ES-I3 (cell line): Measurements from ENCODE around the gene MAMDC4.
"Not testable (repeated sequence)": the region's sequence is repeated elsewhere in the genome, so short reads cannot be mapped to it uniquely, and the experiment has no call there.

ENCODE experiments used
- H3K36me3 ChIP-seq: 2 replicates; pipeline ENCODE4 v1.6.1; 2013; ENCODE audit warnings: mild to moderate bottlenecking, low read length, control low read depth, moderate library complexity; ENCODE audit not compliant: insufficient read depth
- H3K4me1 ChIP-seq: 2 replicates; pipeline ENCODE4 v1.6.1; 2013; ENCODE audit warnings: mild to moderate bottlenecking, control low read depth, low read length; ENCODE audit not compliant: insufficient read depth
- H3K9ac ChIP-seq: 2 replicates; pipeline ENCODE4 v1.6.1; 2013; ENCODE audit warnings: low read depth, mild to moderate bottlenecking, low read length, moderate library complexity
- H3K9me3 ChIP-seq: 2 replicates; pipeline ENCODE4 v1.6.1; 2013; ENCODE audit warnings: mild to moderate bottlenecking, low read length, moderate library complexity; ENCODE audit not compliant: control insufficient read depth, insufficient read depth

Gene MAMDC4

GRCh38 chr9:136867480-136867879, 15.3 kb downstream of the MAMDC4 start:
- Histone ChIP-seq H3K4me1 (no peaks in the 10 kb centered on the region; the same call in 1 of the 2 replicates), H3K36me3 (peaks cover 17% of the 10 kb centered on the region), H3K9ac (no peak overlapping the region), H3K9me3 (peaks cover 15% of the 10 kb centered on the region)

GRCh38 chr9:136867917-136868316, 15.8 kb downstream of the MAMDC4 start:
- H3K4me1 ChIP-seq: no peaks in the 10 kb centered on the region; the same call in 1 of the 2 replicates
- H3K9ac ChIP-seq: no peak overlapping the region
- H3K36me3 ChIP-seq: peaks cover 17% of the 10 kb centered on the region
- peaks cover 19% of the 10 kb centered on the region for H3K9me3 ChIP-seq

- Histone ChIP-seq H3K9ac (no peak overlapping the region), H3K36me3 (peaks cover 10% of the 10 kb centered on the region), H3K9me3 (peaks cover 24% of the 10 kb centered on the region), H3K4me1 (no peaks in the 10 kb centered on the region; the same call in 1 of the 2 replicates)
Observed at GRCh38 chr9:136868644-136869043, 16.5 kb downstream of the MAMDC4 start.

GRCh38 chr9:136869611-136870010, 17.5 kb downstream of the MAMDC4 start:
- H3K4me1 ChIP-seq, H3K36me3 ChIP-seq, H3K9ac ChIP-seq: not testable (repeated sequence)
- H3K9me3 ChIP-seq: peaks cover 24% of the 10 kb centered on the region

GRCh38 chr9:136875155-136875554, 23.0 kb downstream of the MAMDC4 start:
- Histone ChIP-seq H3K4me1 (no peaks in the 10 kb centered on the region), H3K9me3 (peaks cover 18% of the 10 kb centered on the region), H3K9ac (no peak overlapping the region), H3K36me3 (no peaks in the 10 kb centered on the region)

GRCh38 chr9:136876476-136876875, 24.3 kb downstream of the MAMDC4 start:
- peaks cover 15% of the 10 kb centered on the region for H3K9me3 ChIP-seq
- H3K9ac ChIP-seq: no peak overlapping the region
- peaks cover 3% of the 10 kb centered on the region; the same call in 1 of the 2 replicates for H3K4me1 ChIP-seq
- H3K36me3 ChIP-seq: no peaks in the 10 kb centered on the region

- H3K9ac ChIP-seq: no peak overlapping the region
- peaks cover 12% of the 10 kb centered on the region; the same call in 1 of the 2 replicates for H3K4me1 ChIP-seq
- no peaks in the 10 kb centered on the region for H3K36me3 ChIP-seq
- H3K9me3 ChIP-seq: no peaks in the 10 kb centered on the region
Observed at GRCh38 chr9:136880651-136881050, 28.5 kb downstream of the MAMDC4 start.

GRCh38 chr9:136881691-136882108, 29.6 kb downstream of the MAMDC4 start:
- H3K9ac ChIP-seq: peak overlapping the region; percentile 5; the same call in 1 of the 2 replicates
- H3K36me3 ChIP-seq: no peaks in the 10 kb centered on the region
- no peaks in the 10 kb centered on the region for H3K9me3 ChIP-seq
- H3K4me1 ChIP-seq: peaks cover 12% of the 10 kb centered on the region; the same call in 1 of the 2 replicates

GRCh38 chr9:136882109-136882946, 30.2 kb downstream of the MAMDC4 start:
- Histone ChIP-seq H3K36me3 (no peaks in the 10 kb centered on the region), H3K9ac (peak overlapping the region; percentile 5; the same call in 1 of the 2 replicates), H3K9me3 (no peaks in the 10 kb centered on the region), H3K4me1 (peaks cover 12% of the 10 kb centered on the region; the same call in 1 of the 2 replicates)

- peaks cover 12% of the 10 kb centered on the region; the same call in 1 of the 2 replicates for H3K4me1 ChIP-seq
- not testable (repeated sequence) for H3K9ac ChIP-seq, H3K36me3 ChIP-seq, H3K9me3 ChIP-seq
Observed at GRCh38 chr9:136882947-136883283, 30.8 kb downstream of the MAMDC4 start.

GRCh38 chr9:136883670-136884069, 31.5 kb downstream of the MAMDC4 start:
- H3K36me3 ChIP-seq, H3K9me3 ChIP-seq, H3K9ac ChIP-seq: not testable (repeated sequence)
- H3K4me1 ChIP-seq: peaks cover 12% of the 10 kb centered on the region; the same call in 1 of the 2 replicates

- H3K9me3 ChIP-seq: no peaks in the 10 kb centered on the region
- H3K36me3 ChIP-seq: no peaks in the 10 kb centered on the region
- H3K4me1 ChIP-seq: peaks cover 12% of the 10 kb centered on the region; the same call in 1 of the 2 replicates
- H3K9ac ChIP-seq: peak within 1 kb of the TSS; percentile 69
Observed at GRCh38 chr9:136885950-136886578, 33.9 kb downstream of the MAMDC4 start, which contains the start of gene TRAF2. Gene TRAF2, plus strand, starts transcription at chr9:136886516. Its CDS starts 12,225 bp downstream, at chr9:136898741.

GRCh38 chr9:136886610-136887597, 34.8 kb downstream of the MAMDC4 start:
- Histone ChIP-seq H3K9ac (peak overlapping the region; percentile 69), H3K36me3 (no peaks in the 10 kb centered on the region), H3K4me1 (peaks cover 5% of the 10 kb centered on the region; the same call in 1 of the 2 replicates), H3K9me3 (no peaks in the 10 kb centered on the region)

- H3K4me1 ChIP-seq: no peaks in the 10 kb centered on the region
- no peaks in the 10 kb centered on the region for H3K36me3 ChIP-seq
- H3K9me3 ChIP-seq: no peaks in the 10 kb centered on the region
- H3K9ac ChIP-seq: no peak overlapping the region
Observed at GRCh38 chr9:136888454-136888853, 36.3 kb downstream of the MAMDC4 start.
